Dendritic cell treated with granulocyte-macrophage colony-stimulating factor and Interleukin-4, amounts not matched to agents 40 ng/mL and 50 ng/mL, for 4 days (primary cell): ENCODE measurements around the gene RTEL1.

Experiments
- H3K27ac Mint-ChIP-seq: one replicate; pipeline ENCODE4 v1.8.0; 2022; ENCODE audit warnings: mild to moderate bottlenecking, mixed read lengths
- H3K27me3 Mint-ChIP-seq: one replicate; pipeline ENCODE4 v1.8.0; 2022; ENCODE audit warnings: mild to moderate bottlenecking, mixed read lengths
- H3K36me3 Mint-ChIP-seq: one replicate; pipeline ENCODE4 v1.8.0; 2022; ENCODE audit warnings: low read depth, mixed read lengths
- H3K4me1 Mint-ChIP-seq: one replicate; pipeline ENCODE4 v1.8.0; 2022; ENCODE audit warnings: low read depth, mixed read lengths
- H3K4me3 Mint-ChIP-seq: one replicate; pipeline ENCODE4 v1.8.0; 2022; ENCODE audit warnings: mild to moderate bottlenecking, moderate library complexity, mixed read lengths
- H3K9me3 Mint-ChIP-seq: one replicate; pipeline ENCODE4 v1.8.0; 2022; ENCODE audit warnings: mixed read lengths
- intact Hi-C: fragments of 100-400 bp; cut with micrococcal nuclease; formaldehyde crosslinking; loops from one replicate; pipeline ENCODE4 v1.15.0; 2022

RTEL1 gene

GRCh38 chr20:63679799-63680305 lies 21.7 kb downstream of the RTEL1 start:
- H3K27ac Mint-ChIP-seq: peak overlapping the region; percentile 12
- no peak overlapping the region for H3K4me3 Mint-ChIP-seq
- H3K27me3 Mint-ChIP-seq: no peaks in the 10 kb centered on the region
- intact Hi-C loops: no loop called here
- H3K9me3 Mint-ChIP-seq: no peaks in the 10 kb centered on the region
- H3K36me3 Mint-ChIP-seq: peaks cover 97% of the 10 kb centered on the region
- H3K4me1 Mint-ChIP-seq: peaks cover 28% of the 10 kb centered on the region

GRCh38 chr20:63680427-63680826 lies 22.3 kb downstream of the RTEL1 start:
- H3K36me3 Mint-ChIP-seq: peaks cover 97% of the 10 kb centered on the region
- no peak overlapping the region for H3K4me3 Mint-ChIP-seq
- H3K9me3 Mint-ChIP-seq: no peaks in the 10 kb centered on the region
- intact Hi-C loops: no loop called here
- H3K27ac Mint-ChIP-seq: no peak overlapping the region
- H3K27me3 Mint-ChIP-seq: no peaks in the 10 kb centered on the region
- H3K4me1 Mint-ChIP-seq: peaks cover 34% of the 10 kb centered on the region

- Mint-ChIP-seq H3K9me3 (no peaks in the 10 kb centered on the region), H3K27me3 (no peaks in the 10 kb centered on the region), H3K4me1 (peaks cover 40% of the 10 kb centered on the region), H3K36me3 (peaks cover 97% of the 10 kb centered on the region), H3K4me3 (no peak overlapping the region), H3K27ac (no peak overlapping the region)
- intact Hi-C loops: no loop called here
Measured at GRCh38 chr20:63680857-63681608, 22.9 kb downstream of the RTEL1 start.

GRCh38 chr20:63681609-63682142 lies 23.6 kb downstream of the RTEL1 start:
- no peak overlapping the region for H3K4me3 Mint-ChIP-seq

GRCh38 chr20:63682384-63683139 lies 24.4 kb downstream of the RTEL1 start:
- no peaks in the 10 kb centered on the region for H3K9me3 Mint-ChIP-seq
- H3K27ac Mint-ChIP-seq: peak overlapping the region; percentile 75
- intact Hi-C loops: no loop called here
- H3K4me1 Mint-ChIP-seq: peaks cover 55% of the 10 kb centered on the region
- H3K36me3 Mint-ChIP-seq: peaks cover 87% of the 10 kb centered on the region
- no peaks in the 10 kb centered on the region for H3K27me3 Mint-ChIP-seq
- no peak overlapping the region for H3K4me3 Mint-ChIP-seq

More at GRCh38 chr20:63681609-63682142, 23.6 kb downstream of the RTEL1 start:
- intact Hi-C loops: no loop called here
- H3K36me3 Mint-ChIP-seq: peaks cover 96% of the 10 kb centered on the region
- H3K4me1 Mint-ChIP-seq: peaks cover 47% of the 10 kb centered on the region
- peak overlapping the region; percentile 75 for H3K27ac Mint-ChIP-seq
- no peaks in the 10 kb centered on the region for H3K9me3 Mint-ChIP-seq
- H3K27me3 Mint-ChIP-seq: no peaks in the 10 kb centered on the region

- no peaks in the 10 kb centered on the region for H3K27me3 Mint-ChIP-seq
- H3K36me3 Mint-ChIP-seq: peaks cover 83% of the 10 kb centered on the region
- intact Hi-C loops: loop anchor here (2.0 kb wide), 2 partner anchors 27 to 147 kb away; partner anchors contain the start of gene RTEL1
- peak overlapping the region; percentile 55 for H3K4me3 Mint-ChIP-seq
- H3K27ac Mint-ChIP-seq: peak overlapping the region; percentile 100
- H3K4me1 Mint-ChIP-seq: peaks cover 73% of the 10 kb centered on the region
- H3K9me3 Mint-ChIP-seq: no peaks in the 10 kb centered on the region
Measured at GRCh38 chr20:63685269-63686026, 27.3 kb downstream of the RTEL1 start.

GRCh38 chr20:63686094-63686491 lies 28.0 kb downstream of the RTEL1 start:
- peaks cover 77% of the 10 kb centered on the region for H3K4me1 Mint-ChIP-seq
- intact Hi-C loops: loop anchor here (2.0 kb wide), 2 partner anchors 27 to 147 kb away; partner anchors contain the start of gene RTEL1
- peak overlapping the region; percentile 100 for H3K27ac Mint-ChIP-seq
- H3K9me3 Mint-ChIP-seq: no peaks in the 10 kb centered on the region
- H3K27me3 Mint-ChIP-seq: no peaks in the 10 kb centered on the region
- H3K36me3 Mint-ChIP-seq: peaks cover 83% of the 10 kb centered on the region
- peak overlapping the region; percentile 58 for H3K4me3 Mint-ChIP-seq

- H3K4me3 Mint-ChIP-seq: peak overlapping the region; percentile 58
- no peaks in the 10 kb centered on the region for H3K9me3 Mint-ChIP-seq
- H3K27me3 Mint-ChIP-seq: no peaks in the 10 kb centered on the region
- H3K4me1 Mint-ChIP-seq: peaks cover 83% of the 10 kb centered on the region
- H3K36me3 Mint-ChIP-seq: peaks cover 83% of the 10 kb centered on the region
- intact Hi-C loops: loop anchor here (2.0 kb wide), 2 partner anchors 28 to 148 kb away; partner anchors contain the start of gene RTEL1
- H3K27ac Mint-ChIP-seq: peak overlapping the region; percentile 100
Measured at GRCh38 chr20:63686492-63687321, 28.6 kb downstream of the RTEL1 start.

GRCh38 chr20:63687419-63688178 lies 29.5 kb downstream of the RTEL1 start:
- intact Hi-C loops: loop anchor here (2.0 kb wide), 2 partner anchors 29 to 149 kb away; partner anchors contain the start of gene RTEL1
- Mint-ChIP-seq H3K4me1 (peaks cover 86% of the 10 kb centered on the region), H3K27ac (peak overlapping the region; percentile 100), H3K9me3 (no peaks in the 10 kb centered on the region), H3K36me3 (peaks cover 84% of the 10 kb centered on the region), H3K4me3 (no peak overlapping the region), H3K27me3 (no peaks in the 10 kb centered on the region)

- H3K4me1 Mint-ChIP-seq: peaks cover 79% of the 10 kb centered on the region
- H3K27me3 Mint-ChIP-seq: no peaks in the 10 kb centered on the region
- peak overlapping the region; percentile 100 for H3K27ac Mint-ChIP-seq
- intact Hi-C loops: no loop called here
- H3K4me3 Mint-ChIP-seq: peak overlapping the region; percentile 30
- H3K9me3 Mint-ChIP-seq: no peaks in the 10 kb centered on the region
- peaks cover 85% of the 10 kb centered on the region for H3K36me3 Mint-ChIP-seq
Measured at GRCh38 chr20:63688228-63689045, 30.3 kb downstream of the RTEL1 start.

GRCh38 chr20:63689046-63690002 lies 31.2 kb downstream of the RTEL1 start:
- Mint-ChIP-seq H3K4me1 (peaks cover 70% of the 10 kb centered on the region), H3K36me3 (peaks cover 85% of the 10 kb centered on the region), H3K27me3 (no peaks in the 10 kb centered on the region), H3K27ac (peak overlapping the region; percentile 100), H3K9me3 (no peaks in the 10 kb centered on the region), H3K4me3 (no peak overlapping the region)
- intact Hi-C loops: no loop called here
